HepG2 (cell line): ENCODE results near the gene HIC1. TPM values are rescaled to one million over a fixed set of nuclear protein-coding genes. Genes with fewer than 3 reads are reported as not detected.

Experiments used
- ATAC-seq: fragments of 200-7000 bp; cut with Tn5 transposase; 3 replicates; pipeline ENCODE4 v1.9.1; 2020; ENCODE audit warnings: mild to moderate bottlenecking, moderate library complexity
- BruUV-seq: library from RNA; stranded (reverse); fragments of 400-500 nt; replicated peaks from 2 replicates; lab custom pipeline; 2021; lab: Mats Ljungman, UMichigan
- CTCF ChIA-PET: fragments of 300-600 bp; formaldehyde crosslinking; extraction: SDS; loops from one replicate; lab custom pipeline; 2021; ENCODE audit warnings: low total read pairs, inconsistent platforms, low intra/inter-chr PET ratio; lab: Yijun Ruan, JAX
- POLR2A ChIA-PET: fragments of 350-600 bp; sonication (Branson Sonifier 250); formaldehyde crosslinking; loops from one replicate; lab custom pipeline; 2020; ENCODE audit warnings: antibody characterized with exemption, inconsistent platforms; lab: Yijun Ruan, JAX
- DNase-seq: peaks from one replicate; pipeline ENCODE4 v3.0.0-alpha.2; 2015; ENCODE audit warnings: low spot score
- FAIRE-seq: peaks from 3 replicates; lab custom pipeline; 2011; peaks lifted over from hg19 to GRCh38; lab: Jason Lieb, UNC
- H2AFZ ChIP-seq: one replicate; pipeline ENCODE4 v1.6.1; 2011; ENCODE audit warnings: low read length, inconsistent platforms
- H3K27ac ChIP-seq: fragments of 300-600 bp; 3 replicates; pipeline ENCODE4 v1.8.0; 2011; ENCODE audit warnings: mixed run types, mild to moderate bottlenecking, mixed read lengths, low read length, inconsistent platforms; ENCODE audit not compliant: insufficient read depth; ENCODE audit errors: extremely low read length
- H3K27me3 ChIP-seq, 2 experiments: fragments of 200-600 bp in 1 of 2; 2 replicates in 1 of 2; 3 replicates in 1 of 2; pipeline versions ENCODE4 v1.6.0 to v1.8.0; 2011; ENCODE audit warnings: low read length in 2 of 2, mild to moderate bottlenecking in 2 of 2, moderate library complexity in 2 of 2, inconsistent platforms in 1 of 2; ENCODE audit not compliant: insufficient read depth in 2 of 2, control insufficient read depth in 1 of 2
- H3K36me3 ChIP-seq, 2 experiments: fragments of 200-600 bp in 1 of 2; replicated peaks in 1 of 2; 2 replicates in 1 of 2; 3 replicates in 1 of 2; pipeline versions ENCODE4 v1.5.1 to v1.8.0; 2011; ENCODE audit warnings: low read length in 2 of 2, inconsistent platforms in 1 of 2; ENCODE audit not compliant: insufficient read depth in 2 of 2, control insufficient read depth in 1 of 2
- H3K4me1 ChIP-seq: 2 replicates; pipeline ENCODE4 v1.5.1; 2012; ENCODE audit warnings: low read length, inconsistent platforms; ENCODE audit not compliant: insufficient read depth
- H3K4me2 ChIP-seq: 2 replicates; pipeline ENCODE4 v1.6.0; 2011; ENCODE audit warnings: low read depth, low read length, inconsistent platforms
- H3K4me3 ChIP-seq, 3 experiments: fragments of 200-600 bp in 1 of 3; sonication (generic), shearing (Covaris generic) in 1 of 3; replicated peaks in 1 of 3; 2 replicates each; pipeline ENCODE4 v1.5.1; 2011 to 2016; ENCODE audit warnings: low read length in 3 of 3, inconsistent platforms in 2 of 3, low read depth in 2 of 3, mild to moderate bottlenecking in 2 of 3, control low read depth in 1 of 3, mixed read lengths in 1 of 3; ENCODE audit not compliant: insufficient read depth in 1 of 3
- H3K79me2 ChIP-seq: one replicate; pipeline ENCODE4 v1.6.1; 2011; ENCODE audit warnings: low read length, inconsistent platforms; ENCODE audit not compliant: insufficient read depth
- H3K9ac ChIP-seq: 2 replicates; pipeline ENCODE4 v1.6.0; 2011; ENCODE audit warnings: mild to moderate bottlenecking, low read depth, low read length, inconsistent platforms; ENCODE audit not compliant: insufficient read depth
- H3K9me3 ChIP-seq: 2 replicates; pipeline ENCODE4 v1.5.1; 2012; ENCODE audit warnings: mild to moderate bottlenecking, low read length
- H4K20me1 ChIP-seq: 2 replicates; pipeline ENCODE4 v1.6.0; 2011; ENCODE audit warnings: inconsistent platforms, mild to moderate bottlenecking, low read length, moderate library complexity; ENCODE audit not compliant: insufficient read depth
- ERF ChIP-seq: IDR thresholded peaks from 2 replicates; pipeline ENCODE4 v1.6.1; 2018; ENCODE audit warnings: missing biosample characterization, missing genetic modification reagents
- FOSL2 ChIP-seq: sonication (generic); formaldehyde crosslinking; IDR thresholded peaks from 2 replicates; pipeline ENCODE4 v1.4.0; 2020; ENCODE audit warnings: missing genetic modification reagents
- HNF4G ChIP-seq, 2 experiments: sonication (generic) in 1 of 2; formaldehyde crosslinking in 1 of 2; IDR thresholded peaks; 2 replicates each; pipeline versions ENCODE4 v1.4.0 to v1.6.1; 2011 to 2020; ENCODE audit warnings: borderline replicate concordance in 2 of 2, low read depth in 2 of 2, mild to moderate bottlenecking in 2 of 2, low read length in 1 of 2, missing genetic modification reagents in 1 of 2, moderate library complexity in 1 of 2
- NAIF1 ChIP-seq: sonication (generic); formaldehyde crosslinking; IDR thresholded peaks from 2 replicates; pipeline ENCODE4 v1.5.0; 2020; ENCODE audit warnings: mild to moderate bottlenecking, missing genetic modification reagents, borderline replicate concordance
- NFE2L2 ChIP-seq: fragments of 150-350 bp; IDR thresholded peaks from 2 replicates; pipeline ENCODE4 v1.6.1; 2014; ENCODE audit warnings: low read length
- NFIB ChIP-seq: sonication (generic); formaldehyde crosslinking; IDR thresholded peaks from 2 replicates; pipeline ENCODE4 v1.9.0; 2021; ENCODE audit warnings: missing genetic modification reagents, mild to moderate bottlenecking, borderline replicate concordance
- NR2F2 ChIP-seq: IDR thresholded peaks from 2 replicates; pipeline ENCODE4 v1.6.1; 2012; ENCODE audit warnings: low read depth, inconsistent platforms, borderline replicate concordance
- SNAPC2 ChIP-seq: sonication (generic); formaldehyde crosslinking; IDR thresholded peaks from 2 replicates; pipeline ENCODE4 v1.8.1; 2022; ENCODE audit warnings: mild to moderate bottlenecking, missing genetic modification reagents
- STAG1 ChIP-seq: sonication (generic); formaldehyde crosslinking; IDR thresholded peaks from 2 replicates; pipeline ENCODE4 v1.4.0; 2020; ENCODE audit warnings: missing genetic modification reagents
- ZEB1 ChIP-seq: IDR thresholded peaks from 2 replicates; pipeline ENCODE4 v1.6.1; 2012; ENCODE audit warnings: mild to moderate bottlenecking, low read depth, inconsistent platforms; ENCODE audit not compliant: insufficient replicate concordance
- ZNF326 ChIP-seq: sonication (generic); formaldehyde crosslinking; IDR thresholded peaks from 2 replicates; pipeline ENCODE4 v1.4.0; 2020; ENCODE audit warnings: missing genetic modification reagents, borderline replicate concordance
- ZNF354B ChIP-seq: sonication (generic); formaldehyde crosslinking; IDR thresholded peaks from 2 replicates; pipeline ENCODE4 v1.8.0; 2022; ENCODE audit warnings: mild to moderate bottlenecking, missing genetic modification reagents
- ZNF44 ChIP-seq: sonication (generic); formaldehyde crosslinking; IDR thresholded peaks from 2 replicates; pipeline ENCODE4 v1.5.1; 2020; ENCODE audit warnings: mild to moderate bottlenecking, missing genetic modification reagents
- WGBS: methylation state at CpG from one replicate; pipeline ENCODE4 v1.1.6; 2017; ENCODE audit warnings: low lambda C conversion rate; 5-methylcytosine and 5-hydroxymethylcytosine counted together
- in situ Hi-C: cut with HindIII; loops from 2 replicates; pipeline ENCODE4 v1.10.0; 2017; ENCODE audit warnings: low pct_unique_long_range_greater_than_20kb; ENCODE audit not compliant: extremely low pct_ligation_motif_present
- intact Hi-C: fragments of 100-400 bp; cut with micrococcal nuclease; formaldehyde crosslinking; loops from one replicate; pipeline ENCODE4 v1.10.0; 2022; ENCODE audit not compliant: unreplicated experiment
- polyA plus RNA-seq, 8 experiments: library from polyadenylated mRNA; depleted of rRNA in 3 of 8; stranded (reverse) in 7 of 8; unstranded in 1 of 8; fragments of >200 nt; fragmentation: Illumina TruSeq in 4 of 8; extraction: Trizol in 4 of 8; gene quantifications; 2 replicates each; pipeline versions ENCODE4 v1.2.1 to v1.2.3, GENCODE V29; 2011 to 2016; ENCODE audit warnings: low read depth in 4 of 8, missing spikeins in 1 of 8, mixed read lengths in 1 of 8; ENCODE audit not compliant: insufficient read depth in 1 of 8
- total RNA-seq, 5 experiments: library from RNA; depleted of rRNA; stranded (reverse); fragments of >200 nt; fragmentation: Illumina TruSeq; extraction: Trizol; gene quantifications; 2 replicates each; pipeline ENCODE4 v1.2.3, GENCODE V29; 2016; ENCODE audit warnings: low read depth in 1 of 5
- TF ChIP-seq, protein P1 (sequence below): fragments of 450-650 bp; IDR thresholded peaks from 2 replicates; pipeline ENCODE4 v1.6.1; 2017; ENCODE audit warnings: mild to moderate bottlenecking
- TF ChIP-seq, protein P2 (sequence below), 2 experiments: sonication (generic) in 1 of 2; formaldehyde crosslinking in 1 of 2; IDR thresholded peaks; 2 replicates each; pipeline versions ENCODE4 v1.4.0 to v1.6.1; 2016 to 2020; ENCODE audit warnings: borderline replicate concordance in 1 of 2, low read depth in 1 of 2, mild to moderate bottlenecking in 1 of 2, missing genetic modification reagents in 1 of 2

The HIC1 gene
- total and polyA plus RNA-seq, 2 of the 13 experiments (the other 11 are each of a cell fraction or from before 2014, with no cell fraction given): 0.04 to 0.31 TPM

DNA sequence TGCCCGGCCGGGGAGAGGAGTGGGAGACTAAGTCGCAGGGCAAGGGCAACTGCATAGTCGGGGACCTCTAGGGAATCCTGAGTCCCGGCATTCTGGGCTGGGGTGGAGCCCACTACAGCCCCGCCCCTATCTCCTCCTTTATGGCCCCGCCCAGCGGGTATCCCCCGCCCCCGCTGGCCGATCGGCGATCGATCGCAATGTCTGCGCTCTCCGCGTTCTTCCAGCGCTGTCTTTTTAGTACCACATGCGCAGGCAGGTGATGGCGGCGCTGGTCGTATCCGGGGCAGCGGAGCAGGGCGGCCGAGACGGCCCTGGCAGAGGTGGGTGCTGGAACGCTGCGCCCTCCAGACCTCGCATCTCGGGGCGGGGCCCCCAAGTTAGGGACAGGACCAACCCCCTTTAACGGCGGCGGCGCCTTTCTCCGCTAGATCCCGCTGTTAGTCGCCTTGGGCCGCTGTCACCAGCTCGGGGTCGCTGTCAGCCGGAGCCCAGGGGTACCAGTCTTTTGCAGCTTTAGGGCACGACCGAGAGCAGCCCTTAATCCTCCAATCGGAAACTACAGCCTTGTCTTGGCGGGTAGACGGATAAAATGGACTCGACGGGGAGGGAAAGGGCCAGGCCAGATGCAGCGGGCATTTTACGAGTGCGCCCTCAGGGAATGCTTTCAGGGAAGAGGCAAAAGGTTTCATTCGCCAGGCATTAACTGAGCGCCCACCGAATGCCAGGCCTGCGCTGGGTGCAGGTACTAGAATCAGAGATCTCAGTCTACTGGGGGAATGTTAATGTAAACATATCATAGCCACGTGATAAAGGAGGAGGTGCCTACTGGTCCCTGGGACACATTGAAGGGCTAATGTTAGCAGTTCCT, 24.8 kb upstream of the HIC1 start, which contains the start of gene DPH1 (continued):
- TF ChIP-seq SNAPC2 (CRISPR knock-in tag) (no peak), ERF (CRISPR knock-in tag) (peak; percentile 66), NFE2L2 (no peak), NFIB (no peak), FOSL2 (peak; percentile 56), ZNF326 (CRISPR knock-in tag) (no peak)
- TF ChIP-seq, protein P1, sequence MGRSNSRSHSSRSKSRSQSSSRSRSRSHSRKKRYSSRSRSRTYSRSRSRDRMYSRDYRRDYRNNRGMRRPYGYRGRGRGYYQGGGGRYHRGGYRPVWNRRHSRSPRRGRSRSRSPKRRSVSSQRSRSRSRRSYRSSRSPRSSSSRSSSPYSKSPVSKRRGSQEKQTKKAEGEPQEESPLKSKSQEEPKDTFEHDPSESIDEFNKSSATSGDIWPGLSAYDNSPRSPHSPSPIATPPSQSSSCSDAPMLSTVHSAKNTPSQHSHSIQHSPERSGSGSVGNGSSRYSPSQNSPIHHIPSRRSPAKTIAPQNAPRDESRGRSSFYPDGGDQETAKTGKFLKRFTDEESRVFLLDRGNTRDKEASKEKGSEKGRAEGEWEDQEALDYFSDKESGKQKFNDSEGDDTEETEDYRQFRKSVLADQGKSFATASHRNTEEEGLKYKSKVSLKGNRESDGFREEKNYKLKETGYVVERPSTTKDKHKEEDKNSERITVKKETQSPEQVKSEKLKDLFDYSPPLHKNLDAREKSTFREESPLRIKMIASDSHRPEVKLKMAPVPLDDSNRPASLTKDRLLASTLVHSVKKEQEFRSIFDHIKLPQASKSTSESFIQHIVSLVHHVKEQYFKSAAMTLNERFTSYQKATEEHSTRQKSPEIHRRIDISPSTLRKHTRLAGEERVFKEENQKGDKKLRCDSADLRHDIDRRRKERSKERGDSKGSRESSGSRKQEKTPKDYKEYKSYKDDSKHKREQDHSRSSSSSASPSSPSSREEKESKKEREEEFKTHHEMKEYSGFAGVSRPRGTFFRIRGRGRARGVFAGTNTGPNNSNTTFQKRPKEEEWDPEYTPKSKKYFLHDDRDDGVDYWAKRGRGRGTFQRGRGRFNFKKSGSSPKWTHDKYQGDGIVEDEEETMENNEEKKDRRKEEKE: no peak

DNA sequence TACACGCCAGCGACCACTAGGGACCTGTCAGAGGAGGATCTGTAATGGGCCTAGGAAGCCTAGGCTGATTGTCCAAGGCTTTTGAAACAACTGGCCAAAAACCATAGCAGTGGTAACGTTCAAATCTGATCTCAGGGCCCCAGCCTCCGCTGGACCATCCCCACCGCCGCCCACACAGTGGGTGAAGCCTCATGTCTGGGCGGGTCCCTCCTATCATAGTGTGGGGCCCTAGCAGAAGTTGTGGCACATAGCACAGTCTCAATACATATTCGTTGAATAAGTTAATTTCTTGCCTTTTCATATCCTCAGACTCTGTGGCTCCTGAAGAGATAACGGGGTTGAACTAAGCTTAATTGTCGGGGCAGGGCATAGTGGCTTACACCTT, 24.1 kb upstream of the HIC1 start:
- ATAC-seq (no peak; the same call in 2 of the 3 replicates), FAIRE-seq (no peak)
- H3K27ac ChIP-seq: peak overlapping the region; percentile 52
- no peak for TF ChIP-seq ZNF44 (CRISPR knock-in tag)
- no peak for TF ChIP-seq NR2F2
- no peak for TF ChIP-seq HNF4G (IDR thresholded peaks at IDR 0.05; ENCODE audit: borderline replicate concordance, low read depth, low read length)
- no peak for TF ChIP-seq HNF4G (CRISPR knock-in tag; IDR thresholded peaks at IDR 0.05; ENCODE audit: borderline replicate concordance, low read depth)
- TF ChIP-seq NAIF1 (CRISPR knock-in tag): no peak
- TF ChIP-seq STAG1: peak; percentile 85
- TF ChIP-seq, protein P2, sequence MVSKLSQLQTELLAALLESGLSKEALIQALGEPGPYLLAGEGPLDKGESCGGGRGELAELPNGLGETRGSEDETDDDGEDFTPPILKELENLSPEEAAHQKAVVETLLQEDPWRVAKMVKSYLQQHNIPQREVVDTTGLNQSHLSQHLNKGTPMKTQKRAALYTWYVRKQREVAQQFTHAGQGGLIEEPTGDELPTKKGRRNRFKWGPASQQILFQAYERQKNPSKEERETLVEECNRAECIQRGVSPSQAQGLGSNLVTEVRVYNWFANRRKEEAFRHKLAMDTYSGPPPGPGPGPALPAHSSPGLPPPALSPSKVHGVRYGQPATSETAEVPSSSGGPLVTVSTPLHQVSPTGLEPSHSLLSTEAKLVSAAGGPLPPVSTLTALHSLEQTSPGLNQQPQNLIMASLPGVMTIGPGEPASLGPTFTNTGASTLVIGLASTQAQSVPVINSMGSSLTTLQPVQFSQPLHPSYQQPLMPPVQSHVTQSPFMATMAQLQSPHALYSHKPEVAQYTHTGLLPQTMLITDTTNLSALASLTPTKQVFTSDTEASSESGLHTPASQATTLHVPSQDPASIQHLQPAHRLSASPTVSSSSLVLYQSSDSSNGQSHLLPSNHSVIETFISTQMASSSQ (IDR thresholded peaks at IDR 0.05; ENCODE audit: low read depth): no peak
- TF ChIP-seq, protein P2 (CRISPR knock-in tag; IDR thresholded peaks at IDR 0.05; ENCODE audit: borderline replicate concordance): no peak
- no peak for TF ChIP-seq ZNF354B (CRISPR knock-in tag)
- TF ChIP-seq ZEB1: no peak

More for the DNA sequence above, 24.1 kb upstream of the HIC1 start:
- Histone ChIP-seq H3K36me3 (peaks cover 7 to 11% of the 10 kb centered on the region in 2 experiments; a peak in 4 of 5 replicates), H4K20me1 (peaks cover 4% of the 10 kb centered on the region), H3K27me3 (peaks cover 0 to 17% of the 10 kb centered on the region in 2 experiments; a peak in 2 of 5 replicates), H2AFZ (no peak overlapping the region), H3K4me3 (peak overlapping the region; percentile 89 to 98 (median 96)), H3K9ac (peak overlapping the region; percentile 87), H3K79me2 (peaks cover 6% of the 10 kb centered on the region), H3K4me1 (peaks cover 32% of the 10 kb centered on the region), H3K9me3 (no peaks in the 10 kb centered on the region), H3K4me2 (peak overlapping the region; percentile 87)
- ChIA-PET CTCF (interaction anchor here (1.1 to 1.4 kb wide), 2 partner anchors 121 to 148 kb away, joined by 4 to 15 read pairs; no protein-coding TSS in a partner anchor), POLR2A (interaction anchor here (0.7 to 1.9 kb wide), 2 partner anchors 33 to 35 kb away, joined by 3 to 4 read pairs; no protein-coding TSS in a partner anchor)
- no peak for DNase-seq
- in situ Hi-C loops: loop anchor here (25.0 kb wide), 1 partner anchor 318 kb away; the partner anchor contains the start of genes TLCD2 and WDR81
- intact Hi-C loops: no loop called here
- TSS peak; percentile 75 for BruUV-seq
- 15% methylated on average over 7 of the region's 10 CpGs for WGBS
